Sigmoid colon (tissue), 4 donors: ENCODE results near the gene ROR1.

Experiments
- CTCF ChIP-seq, 4 experiments: fragments of 450-650 bp in 3 of 4; fragments of 200-600 bp in 1 of 4; IDR thresholded peaks; one replicate each; pipeline ENCODE4 v1.5.1; 2016 to 2019; ENCODE audit warnings: antibody characterized with exemption in 4 of 4, mild to moderate bottlenecking in 3 of 4, moderate library complexity in 2 of 4
- POLR2AphosphoS5 ChIP-seq, 4 donors: sonication (generic); formaldehyde crosslinking; IDR thresholded peaks; one replicate each; pipeline ENCODE4 v1.6.1; 2017; ENCODE audit warnings: antibody characterized with exemption in 4 of 4

DNA sequence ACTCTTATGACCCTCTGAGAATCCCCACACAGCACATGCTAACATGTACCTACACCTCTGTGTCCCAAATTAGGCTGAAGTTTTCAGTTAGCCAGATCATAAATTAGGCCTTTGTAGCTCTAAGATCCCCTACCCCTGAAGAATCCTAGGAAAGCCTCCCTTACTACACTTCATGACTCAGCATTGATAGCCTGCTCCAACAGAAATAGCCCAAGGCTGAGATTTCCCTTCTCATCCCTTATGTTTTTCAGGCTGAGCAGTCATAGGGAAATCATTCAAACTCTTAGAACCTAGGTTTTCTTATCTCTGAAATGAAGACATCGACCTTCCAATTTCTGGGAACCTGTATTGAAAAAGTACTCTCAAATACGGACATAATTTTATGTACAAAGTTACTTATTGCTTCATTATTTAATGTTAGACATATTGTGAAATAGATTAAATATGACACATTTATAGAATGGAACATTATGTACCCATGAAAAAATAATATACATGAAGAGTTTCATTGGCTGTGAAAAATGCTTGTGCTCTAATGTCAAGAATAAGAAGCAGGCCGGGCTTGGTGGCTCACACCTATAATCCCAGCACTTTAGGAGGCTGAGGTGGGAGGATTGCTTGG lies 307.2 kb downstream of the ROR1 start:
- no peak for TF ChIP-seq CTCF (IDR thresholded peaks at IDR 0.05)
- no peak for TF ChIP-seq POLR2AphosphoS5 (IDR thresholded peaks at IDR 0.05)
